Measurements from ENCODE around the gene PSMD13.
"Not testable (repeated sequence)": the region's sequence is repeated elsewhere in the genome, so short reads cannot be mapped to it uniquely, and the experiment has no call there.

PSMD13 gene

DNA sequence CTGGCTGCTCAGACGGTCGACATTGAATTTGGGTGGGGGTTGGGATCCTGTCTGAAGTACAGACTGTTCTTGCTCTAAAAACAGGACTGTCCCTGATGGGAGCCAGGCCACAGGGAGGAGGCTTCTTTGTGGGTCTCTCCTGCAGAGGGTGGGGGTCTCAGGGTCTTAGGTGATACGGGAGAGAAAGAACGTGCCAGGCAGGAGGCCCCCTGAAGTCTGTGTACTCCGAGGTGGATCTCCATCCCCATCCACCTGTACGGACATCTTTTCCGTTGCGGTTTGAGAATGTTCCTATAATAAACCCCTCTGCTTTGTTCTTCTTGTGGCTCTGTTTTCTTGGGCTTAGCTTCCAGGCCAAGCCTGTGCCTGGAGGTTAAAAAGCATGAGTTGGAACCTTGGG is 15.9 kb downstream of the PSMD13 start:
- no peak for DNase-seq

DNA sequence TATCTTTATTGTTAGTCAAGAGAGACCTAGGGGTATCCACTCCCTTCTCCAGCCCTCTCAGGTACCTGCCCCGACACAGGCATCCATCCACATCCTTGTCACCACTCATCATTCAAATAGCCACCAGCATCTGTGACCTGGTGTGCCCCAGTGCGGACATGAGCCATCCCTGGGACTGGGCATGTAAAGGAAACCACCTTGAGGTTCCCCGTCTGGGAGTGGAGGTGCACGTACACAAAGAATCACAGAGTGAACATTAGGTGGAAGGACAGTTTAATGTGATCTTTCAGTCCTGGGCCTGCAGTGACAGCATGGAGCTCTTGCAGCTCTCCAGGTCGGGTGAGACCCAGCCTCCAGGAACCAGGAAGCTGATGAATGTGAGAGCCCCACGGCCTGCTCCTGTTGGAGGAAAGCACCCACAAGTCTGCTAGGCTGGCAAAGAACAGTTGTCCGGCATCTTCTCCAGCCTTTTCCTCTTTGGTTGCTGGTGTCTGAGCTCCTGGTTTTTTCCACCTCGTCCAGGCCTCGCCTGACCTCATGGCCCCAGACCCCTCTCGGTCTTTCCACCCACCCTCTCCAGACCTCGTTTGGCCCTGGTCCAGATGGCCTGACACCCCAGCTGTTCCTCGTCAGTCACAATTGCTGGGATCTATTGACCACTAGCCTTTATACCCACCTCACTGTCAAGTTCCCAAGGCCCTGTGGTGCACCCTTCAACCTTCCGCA is 16.5 kb downstream of the PSMD13 start:
- no peak for DNase-seq

DNA sequence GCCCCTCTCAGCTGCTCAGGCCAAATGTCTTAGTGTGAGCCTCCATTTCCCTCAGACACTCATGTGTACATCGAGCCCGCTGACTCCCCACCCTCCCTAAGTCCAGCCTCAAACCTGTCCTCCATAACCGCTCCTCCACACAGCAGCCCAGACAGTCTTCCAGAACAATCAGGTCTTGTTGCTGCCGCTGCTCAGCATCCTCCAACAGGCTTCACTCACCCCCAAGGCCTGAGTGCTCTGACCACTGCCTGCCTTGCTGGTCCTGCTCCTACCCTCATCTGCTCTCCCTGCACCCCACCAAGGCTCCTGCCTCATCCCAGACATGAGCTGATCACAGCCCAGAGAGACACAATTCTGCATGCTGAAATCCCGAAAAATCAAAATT is 17.1 kb downstream of the PSMD13 start:
- DNase-seq = no peak

DNA sequence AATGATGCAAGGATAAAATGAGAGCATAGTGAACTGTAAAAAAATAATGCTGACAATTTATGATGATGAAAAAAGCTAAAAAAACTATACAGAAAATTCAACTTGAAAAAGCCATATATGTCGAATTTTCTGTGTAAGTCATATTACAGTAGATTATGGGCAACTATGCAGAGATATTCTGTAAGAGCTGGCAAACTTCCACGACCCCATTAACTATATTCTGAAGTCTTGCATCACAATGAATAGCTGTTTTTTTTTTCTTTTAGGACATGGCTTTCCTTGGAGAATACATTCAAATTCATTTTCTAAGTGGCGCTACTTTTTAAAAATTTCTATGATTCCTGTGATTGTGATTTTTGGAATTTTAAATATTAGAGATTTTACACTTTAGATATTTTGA is 18.4 kb downstream of the PSMD13 start:
- no peak for DNase-seq

DNA sequence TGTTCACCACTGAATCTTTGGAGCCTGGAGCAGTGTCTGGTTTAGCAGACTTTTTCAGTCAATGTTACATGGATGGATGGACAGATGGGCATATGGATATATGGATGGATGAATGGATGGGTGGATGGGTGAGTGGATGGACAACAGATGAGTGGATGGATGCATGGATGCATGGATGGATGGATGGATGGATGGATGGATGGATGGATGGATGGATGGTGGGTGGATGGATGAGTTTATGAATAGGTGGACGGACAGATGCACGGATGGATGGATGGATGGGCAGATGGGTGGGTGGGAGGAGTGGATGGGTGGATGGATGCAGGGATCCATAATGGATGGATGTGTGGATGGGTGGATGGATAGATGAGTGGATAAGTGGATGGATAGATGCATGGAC is 19.0 kb downstream of the PSMD13 start:
- no peak for DNase-seq

- no peak for DNase-seq
These were observed 20.4 kb downstream of the PSMD13 start for GRCh38 chr11:256952-257737.

- no peak for DNase-seq
These were observed 21.2 kb downstream of the PSMD13 start for GRCh38 chr11:257766-258493.

GRCh38 chr11:259413-259812 is 22.6 kb downstream of the PSMD13 start:
- DNase-seq = no peak

DNA sequence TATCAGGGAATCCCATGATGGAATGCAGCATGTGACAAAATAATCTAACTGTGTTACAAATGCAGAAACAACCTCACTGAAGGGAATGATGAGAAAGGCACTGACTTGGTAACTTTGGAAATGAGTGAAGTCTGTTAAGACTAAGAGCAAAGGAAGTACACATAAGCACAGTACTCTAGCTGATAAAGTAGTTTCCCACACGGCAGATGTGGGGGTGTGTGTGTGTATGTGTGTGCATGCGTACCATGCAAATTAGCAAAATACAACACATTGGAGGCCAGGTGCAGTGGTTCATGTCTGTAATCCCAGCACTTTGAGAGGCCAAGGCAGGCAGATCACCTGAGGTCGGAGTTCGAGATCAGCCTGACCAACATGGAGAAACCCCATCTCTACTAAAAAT is 24.8 kb downstream of the PSMD13 start:
- DNase-seq = no peak

DNA sequence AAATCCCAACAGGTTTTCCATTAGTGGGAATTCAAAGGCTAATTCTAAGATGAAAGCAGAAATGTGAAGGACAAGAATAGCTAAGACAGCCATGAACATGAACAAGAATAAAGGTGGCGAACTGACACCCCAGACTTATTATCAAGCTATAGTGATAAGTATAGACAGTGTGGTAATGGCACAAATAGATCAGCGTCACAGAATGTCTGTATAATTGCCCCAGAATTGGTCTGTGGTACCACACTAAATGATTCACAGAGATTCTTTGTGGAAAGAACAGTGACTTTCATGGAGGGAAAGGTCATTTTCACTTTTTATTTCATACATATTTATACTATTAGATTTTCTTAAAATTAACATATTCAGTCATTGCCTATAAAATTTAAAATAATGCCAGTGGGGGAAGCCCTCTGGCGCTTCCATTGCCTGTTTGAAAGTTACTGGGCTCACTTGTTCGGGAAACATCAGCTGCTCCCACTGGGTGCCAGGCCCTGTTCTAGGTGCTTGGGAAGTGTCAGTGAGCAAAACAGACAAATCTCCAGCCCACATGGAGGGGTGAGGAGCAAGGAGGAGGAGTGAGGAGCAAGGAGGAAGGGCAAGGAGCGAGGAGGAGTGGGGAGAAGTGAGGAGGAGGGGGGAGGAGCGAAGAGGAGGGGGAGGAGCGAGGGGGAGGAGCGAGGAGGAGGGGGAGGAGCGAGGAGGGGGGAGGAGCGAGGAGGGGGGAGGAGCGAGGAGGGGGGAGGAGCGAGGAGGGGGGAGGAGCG is 30.1 kb downstream of the PSMD13 start:
- no peak for DNase-seq

DNA sequence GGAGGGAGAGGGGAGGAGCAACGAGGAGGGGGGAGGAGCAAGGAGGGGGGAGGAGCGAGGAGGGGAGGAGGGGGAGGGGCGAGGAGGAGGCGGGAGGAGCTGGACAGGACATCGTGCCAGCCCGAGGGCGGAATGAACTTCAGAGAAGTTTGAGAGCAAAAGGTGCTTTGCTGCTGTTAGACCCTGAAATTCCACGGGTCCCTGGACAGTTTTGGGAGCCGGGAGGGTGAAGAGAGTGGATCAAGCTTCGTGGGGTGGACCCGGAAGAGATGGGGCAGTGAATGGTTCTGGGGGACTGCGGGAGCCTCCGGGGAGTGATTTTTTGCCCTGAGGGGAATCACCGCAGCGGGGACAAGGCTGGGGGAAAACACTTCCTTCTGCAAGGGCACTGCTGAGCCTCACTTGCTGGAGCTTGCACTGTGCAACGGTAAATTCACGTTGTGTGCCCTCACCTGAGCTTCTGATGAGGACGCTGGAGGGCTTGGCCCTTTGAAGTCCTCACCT is 30.8 kb downstream of the PSMD13 start:
- DNase-seq = no peak

- not testable (repeated sequence) for DNase-seq
These were observed 32.0 kb downstream of the PSMD13 start for GRCh38 chr11:268716-269145.

DNA sequence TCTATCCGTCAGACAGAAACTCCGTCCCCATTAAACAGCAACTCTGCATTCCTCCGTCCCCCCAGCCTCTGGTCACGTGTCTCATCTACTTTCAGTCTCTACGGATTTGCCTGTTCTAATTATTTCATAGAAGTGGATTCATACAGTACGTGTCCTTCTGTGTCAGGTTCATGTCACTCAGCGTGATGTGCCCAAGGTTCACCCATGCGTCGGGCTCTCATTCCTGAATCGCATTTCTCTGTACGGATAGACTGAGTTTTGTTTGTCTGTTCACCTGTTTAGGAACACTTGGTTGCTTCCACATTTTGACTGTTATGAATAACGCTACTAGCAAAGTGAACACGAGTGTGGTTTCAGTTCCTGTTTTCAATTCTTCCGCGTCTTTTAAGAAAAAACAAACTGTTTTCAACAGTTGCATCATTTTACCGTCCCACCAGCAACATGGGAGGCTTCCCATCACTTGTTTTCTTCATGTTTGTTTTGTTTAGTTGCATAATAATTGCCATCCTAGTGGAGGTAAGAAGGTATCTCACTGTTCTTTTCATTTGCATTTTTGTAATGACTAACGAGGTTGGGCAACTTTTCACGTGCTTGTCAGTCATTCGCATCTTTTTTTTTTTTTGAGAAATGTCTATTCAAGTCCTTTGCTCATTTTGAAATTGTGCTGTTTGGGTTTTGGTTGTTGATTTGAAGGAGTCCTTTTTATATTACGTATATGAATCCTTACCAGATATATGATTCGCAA is 32.5 kb downstream of the PSMD13 start:
- no peak for DNase-seq

GRCh38 chr11:270451-271318 is 33.9 kb downstream of the PSMD13 start:
- no peak for DNase-seq

- no peak for DNase-seq
These were observed 34.5 kb downstream of the PSMD13 start for GRCh38 chr11:271319-271715.

DNA sequence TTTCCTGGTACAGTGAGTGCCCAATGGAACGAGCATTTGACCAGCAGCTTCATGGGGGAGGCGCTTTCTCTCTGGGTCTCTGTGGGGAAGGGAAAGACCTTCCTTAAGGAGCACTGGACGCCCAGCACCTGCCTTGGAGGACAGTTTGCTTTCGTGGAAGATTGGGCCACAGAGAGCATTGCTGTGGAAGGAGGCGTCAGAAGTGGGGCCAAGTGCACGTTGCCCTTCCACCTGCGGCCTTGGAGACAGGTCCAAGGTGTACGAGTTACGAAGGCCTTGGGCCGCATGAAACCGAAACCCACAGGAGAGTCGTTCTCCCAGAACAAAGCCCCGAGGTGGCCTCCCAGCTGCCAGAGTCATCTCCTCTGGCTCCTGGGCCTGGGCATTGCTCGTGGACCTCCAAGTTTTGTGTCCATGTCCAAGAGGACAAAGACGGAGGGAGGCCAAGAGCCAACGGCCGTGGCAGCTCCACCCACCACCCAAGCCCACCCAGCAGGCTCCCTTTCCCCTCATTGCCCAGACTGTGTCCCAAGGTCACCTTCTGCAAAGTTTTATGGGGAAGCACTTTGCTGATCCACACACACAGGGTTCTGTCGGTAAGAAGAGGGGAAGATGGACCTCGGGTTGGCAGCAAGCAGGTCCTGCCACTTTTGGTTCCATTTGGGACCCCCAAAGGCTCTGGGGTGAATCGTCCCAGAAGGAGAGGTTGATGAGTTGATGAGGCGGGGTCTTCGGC is 35.6 kb downstream of the PSMD13 start:
- no peak for DNase-seq

DNA sequence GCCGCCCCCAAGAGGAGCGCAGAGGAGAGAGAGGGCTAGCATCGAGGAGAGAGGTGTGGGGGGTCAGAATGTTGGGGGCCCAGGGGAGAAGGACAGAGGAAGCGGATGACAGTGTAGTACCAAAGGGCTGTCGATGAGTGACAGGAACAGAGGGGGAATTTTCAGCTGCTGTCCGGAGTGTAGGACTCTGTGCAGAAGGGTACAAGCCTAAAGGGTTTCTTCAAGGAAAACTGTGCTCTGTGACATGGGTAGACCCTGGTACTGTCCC is 36.1 kb downstream of the PSMD13 start:
- DNase-seq = no peak

GRCh38 chr11:276219-276618 is 39.4 kb downstream of the PSMD13 start:
- DNase-seq = no peak

DNA sequence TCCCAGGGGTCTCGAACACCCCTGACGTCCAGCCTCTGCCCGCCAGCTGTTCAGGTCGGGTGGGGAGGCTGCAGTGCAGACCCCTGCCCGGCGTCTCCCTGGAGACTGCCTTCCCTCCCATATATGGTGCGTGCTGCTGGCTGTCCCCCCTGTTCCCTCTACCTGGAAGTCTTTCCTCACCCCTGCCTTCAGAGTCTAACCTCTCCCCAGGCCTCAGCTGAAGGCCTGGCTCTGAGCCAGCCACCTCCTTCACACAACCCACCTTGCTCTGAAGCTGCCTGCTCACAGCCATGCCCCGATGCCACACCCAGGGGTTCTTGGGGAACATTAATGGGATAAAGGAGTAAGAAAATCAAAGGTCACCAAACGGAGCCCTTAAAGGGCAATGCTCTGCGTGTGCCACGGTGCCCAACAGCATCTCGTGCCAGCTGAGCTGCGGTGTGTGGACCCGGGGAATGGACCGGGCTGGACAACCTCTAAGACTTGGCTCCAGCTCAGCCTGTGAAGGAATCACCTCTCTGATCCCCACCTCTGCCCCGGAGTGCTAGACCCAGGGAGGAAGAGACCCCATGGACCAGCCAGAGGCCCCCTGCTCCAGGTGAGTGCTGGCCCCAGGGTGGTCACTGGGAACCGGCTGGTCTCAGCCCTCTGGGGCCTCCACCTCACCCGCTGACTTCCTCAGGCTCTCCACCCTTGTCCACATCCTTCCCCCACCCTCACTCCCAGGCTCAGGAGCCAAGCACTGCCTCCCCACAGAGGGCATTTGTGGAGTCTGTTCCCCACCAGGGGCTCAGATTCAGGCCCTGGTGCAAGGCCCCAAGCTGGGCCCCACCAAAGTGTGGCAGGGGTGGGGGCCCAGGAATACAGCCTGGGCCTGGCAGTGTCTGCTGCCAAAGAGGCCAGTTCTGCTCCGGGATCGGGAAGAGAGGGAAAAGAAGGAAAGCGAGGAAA is 41.5 kb downstream of the PSMD13 start, which contains the start of gene NLRP6:
Gene NLRP6 (plus strand): TSS at position 407 of the 951 bp plus-strand sequence. CDS start 163 bp downstream, at position 570.
- DNase-seq = no peak

All from NCI-H446 (cell line).